Osteoblast (primary cell): Measurements from ENCODE around the gene INTS7. TPM values are rescaled to one million over a fixed set of nuclear protein-coding genes. Genes with fewer than 3 reads are reported as not detected.
"Not testable (repeated sequence)": the region's sequence is repeated elsewhere in the genome, so short reads cannot be mapped to it uniquely, and the experiment has no call there.

Experiments
- DNase-seq: peaks from one replicate; pipeline ENCODE4 v3.0.0; 2011; ENCODE audit warnings: low spot score, mixed read lengths; ENCODE audit not compliant: insufficient read length; ENCODE audit errors: missing footprints
- H2AFZ ChIP-seq: 2 replicates; pipeline ENCODE4 v1.6.0; 2011; ENCODE audit warnings: mild to moderate bottlenecking, low read length
- H3K27ac ChIP-seq: 2 replicates; pipeline ENCODE4 v1.5.1; 2011; ENCODE audit warnings: mild to moderate bottlenecking, low read depth, low read length, moderate library complexity
- H3K27me3 ChIP-seq: 2 replicates; pipeline ENCODE4 v1.6.0; 2012; ENCODE audit warnings: mild to moderate bottlenecking, control low read depth, inconsistent platforms, low read length, moderate library complexity; ENCODE audit not compliant: insufficient read depth
- H3K36me3 ChIP-seq: 2 replicates; pipeline ENCODE4 v1.5.1; 2011; ENCODE audit warnings: mild to moderate bottlenecking, low read length, control low read depth, moderate library complexity; ENCODE audit not compliant: insufficient read depth
- H3K4me1 ChIP-seq: 2 replicates; pipeline ENCODE4 v1.5.1; 2011; ENCODE audit warnings: mild to moderate bottlenecking, low read length, control low read depth, moderate library complexity; ENCODE audit not compliant: insufficient read depth
- H3K4me2 ChIP-seq: 2 replicates; pipeline ENCODE4 v1.6.0; 2011; ENCODE audit warnings: mild to moderate bottlenecking, low read length; ENCODE audit not compliant: insufficient read depth
- H3K4me3 ChIP-seq: fragments of 200-600 bp; sonication (generic); 3 replicates; pipeline ENCODE4 v1.5.1; 2012; ENCODE audit warnings: mild to moderate bottlenecking, low read length, inconsistent platforms; ENCODE audit not compliant: insufficient read depth
- H3K79me2 ChIP-seq: 2 replicates; pipeline ENCODE4 v1.6.0; 2012; ENCODE audit warnings: mild to moderate bottlenecking, low read length, control low read depth, inconsistent platforms; ENCODE audit not compliant: insufficient read depth
- H3K9me3 ChIP-seq: 2 replicates; pipeline ENCODE4 v1.5.1; 2011; ENCODE audit warnings: low read depth, low read length, control low read depth
- H4K20me1 ChIP-seq: 2 replicates; pipeline ENCODE4 v1.6.0; 2012; ENCODE audit warnings: mild to moderate bottlenecking, low read length, control low read depth; ENCODE audit not compliant: insufficient read depth
- CTCF ChIP-seq: IDR thresholded peaks from 2 replicates; pipeline ENCODE4 v1.5.1; 2011; ENCODE audit warnings: mild to moderate bottlenecking, low read depth, low read length, moderate library complexity; ENCODE audit errors: extremely low read depth
- total RNA-seq: library from RNA; depleted of rRNA; stranded (reverse); fragments of >200 nt; gene quantifications from 2 replicates; pipeline ENCODE4 v1.2.3, GENCODE V29; 2012

Gene INTS7
- total RNA-seq, 1 donor: 20.3 TPM

- H3K36me3 ChIP-seq: peaks cover 17% of the 10 kb centered on the region
- H3K27me3 ChIP-seq: no peaks in the 10 kb centered on the region
- no peak overlapping the region for H2AFZ ChIP-seq
- H3K4me3 ChIP-seq: no peak overlapping the region
- DNase-seq: no peak
- no peaks in the 10 kb centered on the region for H3K9me3 ChIP-seq
- H3K4me1 ChIP-seq: no peaks in the 10 kb centered on the region
- H4K20me1 ChIP-seq: peaks cover 3% of the 10 kb centered on the region
- H3K4me2 ChIP-seq: no peak overlapping the region
- H3K79me2 ChIP-seq: no peaks in the 10 kb centered on the region
- no peak for TF ChIP-seq CTCF
- no peak overlapping the region for H3K27ac ChIP-seq
Measured at GRCh38 chr1:212007886-212008285, 27.5 kb downstream of the INTS7 start.

- Histone ChIP-seq H3K4me3 (no peak overlapping the region), H3K79me2 (no peaks in the 10 kb centered on the region), H3K4me1 (no peaks in the 10 kb centered on the region), H4K20me1 (peaks cover 3% of the 10 kb centered on the region), H3K4me2 (no peak overlapping the region), H3K27ac (no peak overlapping the region), H3K27me3 (no peaks in the 10 kb centered on the region), H3K9me3 (no peaks in the 10 kb centered on the region), H3K36me3 (peaks cover 17% of the 10 kb centered on the region), H2AFZ (no peak overlapping the region)
- TF ChIP-seq CTCF: no peak
- no peak for DNase-seq
Measured at GRCh38 chr1:212007178-212007577, 28.2 kb downstream of the INTS7 start.

- no peak overlapping the region for H3K27ac ChIP-seq
- no peaks in the 10 kb centered on the region for H4K20me1 ChIP-seq
- H2AFZ ChIP-seq: no peak overlapping the region
- H3K79me2 ChIP-seq: no peaks in the 10 kb centered on the region
- no peak for TF ChIP-seq CTCF
- H3K9me3 ChIP-seq: no peaks in the 10 kb centered on the region
- peaks cover 13% of the 10 kb centered on the region for H3K36me3 ChIP-seq
- H3K4me3 ChIP-seq: no peak overlapping the region
- no peak for DNase-seq
- H3K4me1 ChIP-seq: no peaks in the 10 kb centered on the region
- no peak overlapping the region for H3K4me2 ChIP-seq
- H3K27me3 ChIP-seq: no peaks in the 10 kb centered on the region
Measured at GRCh38 chr1:212004895-212005608, 30.3 kb downstream of the INTS7 start.

- H3K27me3 ChIP-seq: no peaks in the 10 kb centered on the region
- H3K4me1 ChIP-seq: no peaks in the 10 kb centered on the region
- TF ChIP-seq CTCF: no peak
- no peaks in the 10 kb centered on the region for H4K20me1 ChIP-seq
- DNase-seq: no peak
- no peak overlapping the region for H2AFZ ChIP-seq
- peaks cover 12% of the 10 kb centered on the region for H3K36me3 ChIP-seq
- no peak overlapping the region for H3K27ac ChIP-seq
- H3K79me2 ChIP-seq: no peaks in the 10 kb centered on the region
- no peak overlapping the region for H3K4me3 ChIP-seq
- no peaks in the 10 kb centered on the region for H3K9me3 ChIP-seq
- H3K4me2 ChIP-seq: no peak overlapping the region
Measured at GRCh38 chr1:212002536-212002935, 32.8 kb downstream of the INTS7 start.

GRCh38 chr1:211997426-211997825, 37.9 kb downstream of the INTS7 start:
- not testable (repeated sequence) for H4K20me1 ChIP-seq, H3K27me3 ChIP-seq, H3K4me3 ChIP-seq, H3K79me2 ChIP-seq, H2AFZ ChIP-seq, H3K9me3 ChIP-seq, H3K4me1 ChIP-seq, H3K36me3 ChIP-seq, H3K27ac ChIP-seq, DNase-seq, H3K4me2 ChIP-seq
